Posterior vena cava (tissue), 2 donors: ENCODE data around the gene REG1A. TPM values are rescaled to one million over a fixed set of nuclear protein-coding genes. Genes with fewer than 3 reads are reported as not detected.

Experiments
- DNase-seq: peaks from one replicate; pipeline ENCODE4 v3.0.0-alpha.2; 2020; ENCODE audit warnings: low spot score
- intact Hi-C, 2 donors: fragments of 100-400 bp; cut with DNase I; formaldehyde crosslinking; loops; one replicate each; pipeline versions ENCODE4 v1.14.1 to v1.14.2; 2022 to 2023
- total RNA-seq, 2 donors: library from RNA; stranded (reverse); fragmentation: NEBNext Ultra II Directional; extraction: Animal tissue kit (Norgen Biotek cat#: 25700); gene quantifications; one replicate each; pipeline ENCODE4 v1.2.1, GENCODE V29; 2021
- donor health status: DM: yes; HTN: yes; CAD: no.
- donor health status: DM: yes; HTN: yes; CAD: no.

The REG1A gene
- total RNA-seq, 2 donors from 2014 or later, result 3.8 TPM; not detected in 1

- no peak for DNase-seq
- intact Hi-C loops, result no loop called here
These were observed 2.4 kb downstream of the REG1A start for GRCh38 chr2:79122676-79123075.

- DNase-seq, result no peak
- intact Hi-C loops, result no loop called here
These were observed 4.8 kb downstream of the REG1A start for GRCh38 chr2:79124907-79125720.

- intact Hi-C loops, result no loop called here
- DNase-seq, result no peak
These were observed 5.4 kb downstream of the REG1A start for GRCh38 chr2:79125721-79125985.

GRCh38 chr2:79128406-79128805, 8.1 kb downstream of the REG1A start:
- intact Hi-C loops, result no loop called here
- DNase-seq, result no peak

- no peak for DNase-seq
- intact Hi-C loops, result no loop called here
These were observed 9.0 kb downstream of the REG1A start for GRCh38 chr2:79129260-79129659.

- DNase-seq, result no peak
These were observed 9.5 kb downstream of the REG1A start for GRCh38 chr2:79129804-79130203.

DNA sequence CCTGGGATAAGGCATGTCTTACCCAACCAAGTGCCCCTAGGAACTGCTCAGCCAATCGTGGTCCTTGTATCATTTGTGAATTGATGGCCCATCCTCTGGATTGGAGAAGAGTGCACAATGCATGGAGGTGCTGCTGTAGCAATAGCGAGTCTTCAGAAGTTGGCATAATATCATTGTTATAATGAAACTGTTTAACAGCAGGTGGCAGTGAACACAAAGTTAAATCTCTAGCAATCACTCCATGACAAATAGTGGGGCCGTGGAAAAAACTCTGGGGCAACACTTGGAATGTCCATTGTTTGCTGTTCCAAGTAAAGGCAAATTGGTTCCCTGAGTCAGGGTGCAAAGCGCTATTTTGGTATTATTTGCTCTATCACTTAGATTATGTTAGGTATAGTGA, 11.4 kb downstream of the REG1A start:
- intact Hi-C loops, result no loop called here
- no peak for DNase-seq

More at GRCh38 chr2:79129804-79130203, 9.5 kb downstream of the REG1A start:
- intact Hi-C loops, result no loop called here

DNA sequence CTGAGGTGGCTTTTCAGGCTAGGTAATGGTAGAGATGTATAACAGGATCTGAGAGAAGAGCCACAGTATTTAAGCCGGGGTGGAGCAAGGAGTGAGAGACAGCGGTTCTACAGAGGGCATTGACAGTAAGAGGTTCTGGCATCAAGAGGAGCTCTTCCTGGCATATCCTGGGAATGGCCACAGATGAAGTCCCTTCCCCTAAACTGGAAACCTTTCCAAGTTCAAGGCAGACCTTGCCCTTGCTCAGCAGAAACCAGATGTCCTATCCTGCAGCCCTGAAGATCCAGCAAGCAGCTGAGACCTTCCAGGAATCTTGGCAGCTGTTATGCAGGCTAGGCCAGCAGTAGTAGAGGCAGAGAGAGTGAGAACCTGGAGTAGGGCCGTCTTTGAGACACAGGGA, 18.1 kb downstream of the REG1A start:
- intact Hi-C loops, result no loop called here
- no peak for DNase-seq

GRCh38 chr2:79139423-79139822, 19.1 kb downstream of the REG1A start:
- intact Hi-C loops, result no loop called here
- DNase-seq, result no peak

- intact Hi-C loops, result no loop called here
- no peak for DNase-seq
These were observed 35.7 kb downstream of the REG1A start for GRCh38 chr2:79155826-79156476.

- no peak for DNase-seq
- intact Hi-C loops, result no loop called here
These were observed 38.7 kb downstream of the REG1A start for GRCh38 chr2:79159030-79159429.

DNA sequence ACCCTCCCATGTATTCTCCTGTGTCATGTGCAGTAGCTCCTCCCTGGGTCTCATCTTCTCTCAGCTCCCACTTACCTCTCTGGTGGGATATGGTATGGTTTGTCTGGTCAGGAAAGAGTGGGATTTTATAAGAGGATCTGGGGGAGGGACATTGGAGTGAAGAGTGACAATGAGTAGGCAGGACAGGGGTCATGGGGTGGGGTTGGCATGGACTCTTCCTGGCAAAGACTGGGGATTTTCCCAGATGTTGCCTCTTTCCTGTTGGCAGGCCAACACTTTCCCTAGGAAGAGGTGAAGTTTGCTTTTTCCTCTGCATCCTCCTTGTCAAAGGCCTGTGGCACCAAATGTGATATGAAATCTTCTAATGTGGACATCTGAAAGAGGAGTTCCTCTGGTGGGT, 39.4 kb downstream of the REG1A start, which contains the start of gene REG3A:
TSS of gene REG3A (minus strand) at position 101 of the 400 bp plus-strand sequence. CDS start 348 bp downstream, outside the sequence.
- DNase-seq, result no peak
- intact Hi-C loops, result no loop called here

GRCh38 chr2:79162132-79162531, 41.8 kb downstream of the REG1A start:
- intact Hi-C loops, result no loop called here

DNA sequence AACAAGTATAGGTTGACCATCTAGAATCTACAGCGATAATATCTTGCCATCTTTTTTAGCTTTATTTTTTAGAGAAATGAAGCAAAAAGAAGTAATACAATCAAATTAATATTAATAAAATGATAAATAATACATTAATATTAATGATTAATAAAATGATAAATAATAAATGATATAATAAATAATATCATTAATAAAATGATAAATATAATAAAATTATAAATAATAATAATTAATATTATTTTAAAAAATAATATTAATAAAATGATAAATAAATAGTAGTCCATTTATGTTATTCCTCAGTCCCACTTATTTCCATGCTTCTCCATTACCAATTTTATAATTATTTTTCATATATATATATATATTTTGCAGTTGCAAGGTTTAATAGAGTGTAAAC, 42.5 kb downstream of the REG1A start:
- no peak for DNase-seq
- intact Hi-C loops, result no loop called here

More at GRCh38 chr2:79162132-79162531, 41.8 kb downstream of the REG1A start:
- no peak for DNase-seq

- intact Hi-C loops, result no loop called here
- no peak for DNase-seq
These were observed 51.2 kb downstream of the REG1A start for GRCh38 chr2:79171348-79171958.

Other genes starting within 250 kb of the REG1A start
- under 1 TPM in 1 of 2 donors, not detected in 1; 0.52 TPM for gene REG3G, start 94.8 kb upstream of the REG1A start, total RNA-seq
- gene REG1B, start 32.5 kb upstream of the REG1A start, total RNA-seq, result 1 to 10 TPM in 1 of 2 donors, under 1 TPM in 1; 0.69 to 3.4 TPM
- gene REG3A, start 39.3 kb downstream of the REG1A start, total RNA-seq, result 1 to 10 TPM in 1 of 2 donors, not detected in 1; 2.5 TPM